HG03045 (cell line): ENCODE results near the gene CIDEA.

Source experiments
- ATAC-seq: cut with Tn5 transposase; IDR thresholded peaks from one replicate; pipeline ENCODE4 v1.9.1; 2021; ENCODE audit warnings: mild to moderate bottlenecking, moderate library complexity; ENCODE audit not compliant: unreplicated experiment

Gene CIDEA

GRCh38 chr18:12315911-12316310, 61.8 kb downstream of the CIDEA start:
- ATAC-seq = no peak

DNA sequence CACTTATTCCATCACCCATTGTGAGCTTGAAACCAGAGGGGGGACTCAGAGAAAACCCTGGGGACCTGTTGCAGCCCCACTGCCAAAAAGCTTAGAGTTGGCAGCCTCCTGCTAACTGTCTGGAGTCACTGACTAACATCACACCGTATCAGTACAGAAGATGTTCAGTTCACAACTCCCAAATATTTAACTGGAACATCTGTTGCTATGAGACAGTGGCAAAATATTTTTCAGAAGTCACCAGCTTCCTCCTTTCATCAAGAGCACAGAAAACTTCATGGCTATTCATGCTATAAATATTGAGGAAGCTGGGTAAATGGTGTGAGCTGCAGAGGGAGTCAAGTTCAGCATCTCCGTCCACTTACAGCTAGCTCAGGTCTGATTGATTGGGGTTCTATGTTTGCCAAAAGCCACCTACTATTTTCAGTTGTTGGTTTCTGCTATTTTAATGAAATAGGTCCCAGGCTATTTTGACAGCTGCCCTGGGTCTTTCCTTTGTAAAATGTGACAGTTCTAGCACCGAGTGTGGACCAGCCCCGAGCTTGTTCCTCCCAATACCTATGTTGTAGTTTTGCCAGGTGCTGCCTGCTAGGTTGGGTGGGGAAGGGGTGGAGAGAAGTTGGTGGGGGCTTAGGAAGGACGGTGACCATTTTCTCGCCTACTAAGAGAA, 63.6 kb downstream of the CIDEA start:
- no peak for ATAC-seq

GRCh38 chr18:12318334-12318697, 64.2 kb downstream of the CIDEA start:
- ATAC-seq = no peak

DNA sequence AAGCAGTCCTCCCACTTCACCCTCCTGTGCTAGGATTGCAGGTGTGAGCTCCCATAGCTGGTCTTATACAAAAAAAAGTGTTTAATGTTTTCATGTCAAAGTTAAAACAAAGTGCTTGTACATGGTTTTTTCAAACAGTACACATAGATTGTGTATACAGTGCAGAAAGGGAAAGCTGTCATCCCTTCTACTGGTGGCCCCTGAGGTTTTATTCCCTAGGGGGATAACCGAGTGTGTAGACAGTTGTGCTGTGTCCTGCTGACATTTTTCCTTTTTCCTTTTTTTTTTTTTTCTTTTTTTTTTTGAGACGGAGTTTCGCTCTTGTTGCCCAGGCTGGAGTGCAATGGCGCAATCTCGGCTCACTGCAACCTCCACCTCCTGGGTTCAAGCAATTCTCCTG, 64.7 kb downstream of the CIDEA start:
- no peak for ATAC-seq

DNA sequence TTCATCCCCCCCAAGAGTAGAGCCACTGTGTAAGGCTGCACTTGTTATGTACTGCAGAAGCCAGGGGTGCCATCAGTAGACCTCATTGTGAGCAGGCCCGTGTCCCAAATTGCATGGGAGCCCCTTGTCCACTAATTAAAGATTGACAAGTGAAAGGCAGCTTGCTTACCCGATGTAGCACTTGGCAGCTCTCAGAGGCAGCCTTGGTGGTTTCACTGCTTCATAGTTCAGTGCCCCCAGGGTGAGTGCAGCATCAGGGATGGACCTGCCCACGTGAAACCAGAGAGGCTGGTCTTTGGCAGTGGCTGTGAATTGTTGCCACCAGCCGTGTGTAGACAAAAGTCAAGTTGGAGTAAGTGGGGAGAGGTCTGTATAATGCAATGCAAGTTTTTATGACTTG, 67.2 kb downstream of the CIDEA start:
- ATAC-seq = no peak

- ATAC-seq = no peak
Observed at GRCh38 chr18:12324991-12325725, 71.0 kb downstream of the CIDEA start.

- no peak for ATAC-seq
Observed at GRCh38 chr18:12325726-12326245, 71.6 kb downstream of the CIDEA start.

- no peak for ATAC-seq
Observed at GRCh38 chr18:12326711-12327460, 72.7 kb downstream of the CIDEA start.
